GM21381 (cell line): ENCODE measurements around the gene CTSE.
A peak's percentile ranks its signal among the peaks of the same experiment; 100 is the strongest.
"Not testable (repeated sequence)": the region's sequence is repeated elsewhere in the genome, so short reads cannot be mapped to it uniquely, and the experiment has no call there.

Experiments
- ATAC-seq: cut with Tn5 transposase; IDR thresholded peaks from one replicate; pipeline ENCODE4 v1.9.1; 2021; ENCODE audit warnings: mild to moderate bottlenecking, moderate library complexity; ENCODE audit not compliant: unreplicated experiment

Gene CTSE

GRCh38 chr1:206020393-206021007 lies 3.2 kb downstream of the CTSE start:
- no peak for ATAC-seq

DNA sequence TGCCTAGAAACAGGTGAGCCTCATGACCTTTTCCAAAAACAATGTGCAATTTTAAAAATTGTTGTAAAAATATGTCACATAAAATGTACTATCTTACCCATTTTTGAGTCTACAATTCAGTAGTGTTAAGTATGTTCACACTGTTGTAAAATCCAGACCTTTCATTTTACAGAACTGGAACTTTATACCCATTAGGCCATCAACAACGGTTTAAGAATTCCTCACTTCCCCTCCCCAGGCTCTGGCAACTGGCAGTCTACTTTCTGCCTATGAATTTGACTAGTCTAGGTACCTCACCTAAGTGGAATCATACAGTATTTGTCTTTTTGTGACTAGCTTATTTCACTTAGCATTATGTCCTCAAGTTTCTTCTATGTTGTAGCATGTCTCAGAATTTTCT lies 8.6 kb downstream of the CTSE start:
- no peak for ATAC-seq

- no peak for ATAC-seq
Observed at GRCh38 chr1:206014601-206015000, 9.1 kb downstream of the CTSE start.

- ATAC-seq: no peak
Observed at GRCh38 chr1:206013026-206013795, 10.5 kb downstream of the CTSE start.

DNA sequence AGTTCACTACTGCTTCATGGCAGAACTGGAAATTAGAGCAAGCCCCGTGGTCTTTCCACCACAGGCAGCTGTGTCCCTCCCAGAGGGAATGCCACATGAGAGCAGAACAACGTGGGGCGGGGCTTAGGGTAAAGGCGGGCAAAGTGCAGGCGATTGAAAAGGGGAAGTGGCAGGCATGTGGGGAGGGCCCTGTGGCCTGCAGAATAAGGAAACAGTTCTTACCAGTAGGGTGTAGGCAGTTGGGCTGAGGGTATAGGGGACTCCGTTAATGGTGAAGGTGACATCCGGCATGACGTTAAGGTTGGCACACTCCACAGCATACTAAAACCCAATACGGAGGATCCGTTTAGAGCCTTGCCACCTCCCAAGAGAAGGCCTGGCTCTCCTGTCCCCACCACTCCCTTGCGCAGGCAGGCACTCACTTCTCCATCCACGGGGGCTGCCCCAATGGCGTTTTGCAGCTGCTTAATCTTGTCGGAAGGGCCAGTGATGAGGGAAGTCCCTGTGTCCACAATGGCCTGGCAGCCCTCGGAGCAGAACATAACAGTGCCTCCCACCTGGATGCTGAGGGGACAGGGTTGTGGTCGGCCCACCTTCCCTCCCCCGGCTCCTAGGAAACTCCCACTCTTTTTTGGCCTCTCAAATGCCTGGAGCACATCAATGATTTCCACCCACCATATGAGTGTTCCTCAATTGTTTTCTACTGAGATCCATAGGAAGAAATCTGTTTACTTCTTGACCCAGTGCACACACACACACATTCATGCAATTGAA lies 11.4 kb downstream of the CTSE start:
- ATAC-seq: peak; percentile 94

GRCh38 chr1:206011057-206011456 lies 12.6 kb downstream of the CTSE start:
- ATAC-seq: no peak

- no peak for ATAC-seq
Observed at GRCh38 chr1:206010060-206010459, 13.6 kb downstream of the CTSE start.

DNA sequence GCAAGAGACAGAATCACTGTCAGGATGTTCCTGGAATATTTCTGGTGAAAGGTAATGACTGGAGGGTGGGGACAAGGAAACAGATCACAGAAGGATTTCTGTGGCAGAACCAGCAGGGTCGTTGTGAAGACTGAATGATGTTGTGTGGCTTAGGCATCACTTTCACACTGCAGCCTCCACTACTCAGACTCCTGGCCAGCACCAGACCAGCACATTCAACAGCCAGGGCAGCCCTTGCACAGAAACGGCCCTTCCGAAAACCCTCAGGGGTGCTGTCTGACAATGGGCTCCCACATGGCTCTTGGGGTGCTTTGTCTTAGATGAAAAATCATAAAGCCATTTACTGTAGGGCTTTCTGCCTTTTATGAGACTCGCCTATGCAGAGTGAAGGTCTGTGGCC lies 16.7 kb downstream of the CTSE start:
- no peak for ATAC-seq

- no peak for ATAC-seq
Observed at GRCh38 chr1:206005778-206006180, 17.9 kb downstream of the CTSE start.

DNA sequence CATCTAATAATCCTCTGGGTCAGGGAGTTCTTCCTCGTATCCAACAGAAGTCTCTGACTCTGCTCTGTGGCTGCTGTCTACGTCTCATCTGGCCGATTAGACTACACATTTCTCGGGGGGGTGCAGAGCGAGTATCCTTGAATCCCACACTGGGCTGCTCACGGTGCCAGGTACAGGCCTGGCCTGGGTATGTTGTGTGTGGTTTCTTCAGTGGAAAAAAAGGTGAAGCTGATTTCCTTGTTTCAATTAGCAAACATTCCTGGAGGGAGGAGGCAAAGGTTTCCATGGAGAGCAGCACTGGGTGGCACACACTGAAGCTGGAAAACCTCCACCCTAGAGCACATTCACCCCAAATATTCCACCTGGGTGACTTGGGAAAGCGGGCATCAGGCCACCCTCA lies 18.5 kb downstream of the CTSE start:
- no peak for ATAC-seq

- no peak for ATAC-seq
Observed at GRCh38 chr1:206004826-206005225, 18.9 kb downstream of the CTSE start.

DNA sequence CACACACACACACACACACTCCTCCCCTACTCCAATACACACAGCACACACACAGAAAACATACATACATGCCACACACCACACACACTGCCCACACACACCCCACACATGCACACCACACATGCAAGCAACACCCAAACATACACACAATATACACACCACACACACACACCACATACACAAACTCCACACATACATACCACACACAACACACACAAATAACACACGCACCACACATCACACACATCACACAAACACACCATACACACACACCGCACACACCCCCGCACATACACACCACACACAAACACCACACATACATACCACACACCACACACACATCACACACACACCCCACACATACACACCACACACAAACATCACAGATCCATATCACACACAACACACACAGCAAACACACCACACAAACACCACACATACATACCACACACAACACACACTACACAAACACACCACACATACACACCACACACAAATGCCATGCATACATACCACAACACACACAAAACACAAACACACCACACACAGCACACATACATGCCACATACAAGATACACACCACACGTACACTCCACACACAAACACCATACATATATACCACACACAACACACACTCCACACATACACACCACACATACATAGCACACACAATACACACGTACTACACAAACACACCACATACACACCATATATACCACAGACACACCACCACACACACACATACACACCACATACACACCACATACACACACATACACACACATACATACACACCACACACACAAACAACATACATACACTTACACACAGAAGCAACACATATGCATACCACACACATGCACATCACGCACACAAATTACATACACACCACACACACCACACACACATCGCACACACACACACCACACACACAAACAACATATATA lies 19.6 kb downstream of the CTSE start:
- ATAC-seq: no peak

- ATAC-seq: no peak
Observed at GRCh38 chr1:206002871-206003801, 20.6 kb downstream of the CTSE start, which contains the start of gene RAB7B. TSS of gene RAB7B (minus strand) at chr1:206003395. CDS start at chr1:205994135, 9,260 bp downstream.

GRCh38 chr1:206002160-206002559 lies 21.5 kb downstream of the CTSE start:
- ATAC-seq: no peak

GRCh38 chr1:206001476-206001888 lies 22.2 kb downstream of the CTSE start:
- no peak for ATAC-seq

DNA sequence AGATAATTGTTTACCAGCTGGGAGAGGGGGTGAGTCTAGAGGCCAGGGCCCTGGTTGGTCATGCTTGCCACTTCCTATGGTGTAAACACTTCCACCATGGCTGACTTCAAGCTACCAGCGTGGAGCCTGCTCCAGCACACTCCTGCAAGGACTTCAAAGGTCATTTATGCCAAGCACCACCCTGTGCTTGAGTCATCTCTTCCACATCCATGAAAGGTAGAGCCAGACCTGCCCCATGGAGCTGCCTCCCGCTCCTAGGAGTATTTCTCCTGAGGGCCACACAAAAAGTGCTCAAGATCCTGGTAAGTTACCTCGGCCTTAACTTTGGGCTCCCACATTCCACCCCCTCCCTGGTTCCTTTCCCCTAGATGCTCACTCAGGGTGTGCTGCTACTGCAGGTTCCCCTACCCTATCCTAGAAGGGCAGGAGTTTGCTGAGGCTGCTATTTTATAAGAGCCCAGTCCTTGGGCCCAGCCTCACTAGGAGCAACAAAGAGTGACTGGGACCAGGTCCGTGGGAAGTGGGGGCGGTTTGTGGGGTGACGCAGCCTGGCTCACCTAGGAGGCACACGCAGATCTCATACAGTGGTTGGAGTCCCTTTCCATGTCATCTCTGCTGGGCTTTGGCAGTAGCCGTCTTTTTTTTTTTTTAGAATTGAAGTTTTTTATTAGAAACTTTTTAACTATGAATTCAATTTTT lies 22.9 kb downstream of the CTSE start:
- ATAC-seq: no peak

DNA sequence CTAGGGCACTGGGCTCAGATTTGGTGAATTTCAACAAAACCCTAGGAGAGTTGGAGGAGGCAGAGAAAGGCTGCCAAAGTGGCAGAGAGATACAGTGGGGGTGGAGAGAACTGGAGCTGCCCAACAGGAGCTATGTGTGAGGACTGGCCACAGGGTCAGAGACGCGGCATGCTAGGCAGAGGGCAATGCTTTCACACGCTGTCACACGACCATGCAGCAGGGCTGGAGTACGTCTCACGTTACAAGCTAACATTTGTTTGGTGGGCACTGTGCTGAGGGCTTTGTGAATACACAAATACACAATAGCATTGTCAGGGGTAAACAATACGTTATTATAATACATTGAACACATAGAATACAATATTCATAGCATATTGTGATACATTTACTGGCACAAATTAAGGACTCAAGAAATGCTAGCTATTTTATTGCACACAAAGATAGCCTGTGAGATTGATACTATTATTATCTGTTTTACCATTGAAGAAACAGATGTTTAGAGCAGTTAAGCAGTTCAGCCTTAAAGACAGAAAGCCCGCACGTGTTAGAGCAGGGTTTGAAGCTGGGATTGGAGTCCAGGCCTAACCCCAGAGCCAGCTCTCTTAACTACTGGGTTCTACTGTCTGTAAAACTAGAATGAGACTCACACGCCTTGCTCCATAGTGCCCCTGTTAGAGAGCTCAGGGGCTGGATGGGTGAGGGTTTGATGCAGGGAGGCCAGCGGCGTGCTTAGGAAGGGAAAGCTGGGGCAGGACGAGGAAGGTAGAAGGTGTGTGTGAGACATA lies 25.0 kb downstream of the CTSE start:
- ATAC-seq: no peak

GRCh38 chr1:205996641-205997040 lies 27.1 kb downstream of the CTSE start:
- ATAC-seq: not testable (repeated sequence)
